ENCODE data around the gene ZNF431.

DNA sequence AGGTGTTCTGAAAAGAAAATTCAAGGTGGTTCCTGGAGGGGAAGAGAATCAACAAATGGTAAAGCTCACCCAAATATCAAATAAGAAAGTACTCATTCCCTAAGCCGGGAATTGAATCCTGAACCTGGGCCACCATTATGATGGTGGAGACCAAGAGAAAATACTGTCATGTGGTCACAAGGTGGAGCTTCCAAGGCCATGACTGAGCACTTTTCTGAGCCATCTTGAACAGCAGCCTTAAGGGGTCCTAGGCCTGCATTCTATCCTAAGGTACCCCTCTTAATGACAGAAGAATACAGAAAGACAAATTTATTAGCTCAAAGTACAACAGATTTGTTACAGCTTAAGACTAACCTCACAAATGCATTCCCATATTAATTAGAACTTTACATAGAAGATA, 9.6 kb downstream of the ZNF431 start:
- TF ChIP-seq, protein P1, sequence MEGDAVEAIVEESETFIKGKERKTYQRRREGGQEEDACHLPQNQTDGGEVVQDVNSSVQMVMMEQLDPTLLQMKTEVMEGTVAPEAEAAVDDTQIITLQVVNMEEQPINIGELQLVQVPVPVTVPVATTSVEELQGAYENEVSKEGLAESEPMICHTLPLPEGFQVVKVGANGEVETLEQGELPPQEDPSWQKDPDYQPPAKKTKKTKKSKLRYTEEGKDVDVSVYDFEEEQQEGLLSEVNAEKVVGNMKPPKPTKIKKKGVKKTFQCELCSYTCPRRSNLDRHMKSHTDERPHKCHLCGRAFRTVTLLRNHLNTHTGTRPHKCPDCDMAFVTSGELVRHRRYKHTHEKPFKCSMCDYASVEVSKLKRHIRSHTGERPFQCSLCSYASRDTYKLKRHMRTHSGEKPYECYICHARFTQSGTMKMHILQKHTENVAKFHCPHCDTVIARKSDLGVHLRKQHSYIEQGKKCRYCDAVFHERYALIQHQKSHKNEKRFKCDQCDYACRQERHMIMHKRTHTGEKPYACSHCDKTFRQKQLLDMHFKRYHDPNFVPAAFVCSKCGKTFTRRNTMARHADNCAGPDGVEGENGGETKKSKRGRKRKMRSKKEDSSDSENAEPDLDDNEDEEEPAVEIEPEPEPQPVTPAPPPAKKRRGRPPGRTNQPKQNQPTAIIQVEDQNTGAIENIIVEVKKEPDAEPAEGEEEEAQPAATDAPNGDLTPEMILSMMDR (IDR thresholded peaks at IDR 0.05), result no peak
- TF ChIP-seq EZH2 (IDR thresholded peaks at IDR 0.05; ENCODE audit: borderline replicate concordance, insufficient read depth, low read depth, low read length, poor library complexity, severe bottlenecking), result no peak
